ENCODE results near the gene TRUB2.
"Not testable (repeated sequence)": the region's sequence is repeated elsewhere in the genome, so short reads cannot be mapped to it uniquely, and the experiment has no call there.

The TRUB2 gene

DNA sequence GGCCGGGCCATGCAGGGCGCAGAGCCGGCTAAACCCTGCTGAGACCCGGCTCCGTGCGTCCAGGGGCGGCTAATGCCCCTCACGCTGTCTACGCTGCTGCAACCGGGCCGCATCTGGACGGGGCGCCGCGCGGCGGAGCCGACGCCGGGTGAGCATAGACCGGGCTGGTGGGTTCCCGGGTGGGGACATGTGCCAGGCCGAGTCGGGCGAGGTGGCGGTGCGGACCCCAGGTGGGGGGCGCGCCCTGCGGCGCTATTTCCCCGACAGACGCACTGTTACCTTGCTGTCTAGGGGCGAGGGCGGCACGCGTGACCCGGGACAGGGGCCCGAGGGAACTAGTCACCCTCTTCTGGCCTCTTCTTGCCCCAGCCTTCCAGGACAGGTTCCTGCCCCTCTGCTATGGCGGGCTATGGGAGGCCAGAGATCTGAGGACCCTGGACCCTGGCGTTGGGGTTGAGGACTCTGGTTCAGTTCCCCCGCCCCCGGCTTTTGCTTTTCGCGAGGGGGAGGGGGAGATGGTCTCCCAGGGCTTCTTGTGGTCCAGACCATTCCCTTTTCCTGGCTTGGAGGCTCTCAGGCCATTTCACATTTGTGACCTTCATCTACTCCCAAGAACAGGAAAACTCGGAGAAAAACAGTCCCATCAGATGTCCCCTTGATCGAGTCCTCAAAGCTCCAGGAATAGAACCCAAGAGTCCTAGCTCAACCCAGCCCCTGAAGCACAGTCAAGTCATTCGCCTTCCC lies 18.6 kb upstream of the TRUB2 start:
- DNase-seq (ENCODE audit: low read depth), result no peak

DNA sequence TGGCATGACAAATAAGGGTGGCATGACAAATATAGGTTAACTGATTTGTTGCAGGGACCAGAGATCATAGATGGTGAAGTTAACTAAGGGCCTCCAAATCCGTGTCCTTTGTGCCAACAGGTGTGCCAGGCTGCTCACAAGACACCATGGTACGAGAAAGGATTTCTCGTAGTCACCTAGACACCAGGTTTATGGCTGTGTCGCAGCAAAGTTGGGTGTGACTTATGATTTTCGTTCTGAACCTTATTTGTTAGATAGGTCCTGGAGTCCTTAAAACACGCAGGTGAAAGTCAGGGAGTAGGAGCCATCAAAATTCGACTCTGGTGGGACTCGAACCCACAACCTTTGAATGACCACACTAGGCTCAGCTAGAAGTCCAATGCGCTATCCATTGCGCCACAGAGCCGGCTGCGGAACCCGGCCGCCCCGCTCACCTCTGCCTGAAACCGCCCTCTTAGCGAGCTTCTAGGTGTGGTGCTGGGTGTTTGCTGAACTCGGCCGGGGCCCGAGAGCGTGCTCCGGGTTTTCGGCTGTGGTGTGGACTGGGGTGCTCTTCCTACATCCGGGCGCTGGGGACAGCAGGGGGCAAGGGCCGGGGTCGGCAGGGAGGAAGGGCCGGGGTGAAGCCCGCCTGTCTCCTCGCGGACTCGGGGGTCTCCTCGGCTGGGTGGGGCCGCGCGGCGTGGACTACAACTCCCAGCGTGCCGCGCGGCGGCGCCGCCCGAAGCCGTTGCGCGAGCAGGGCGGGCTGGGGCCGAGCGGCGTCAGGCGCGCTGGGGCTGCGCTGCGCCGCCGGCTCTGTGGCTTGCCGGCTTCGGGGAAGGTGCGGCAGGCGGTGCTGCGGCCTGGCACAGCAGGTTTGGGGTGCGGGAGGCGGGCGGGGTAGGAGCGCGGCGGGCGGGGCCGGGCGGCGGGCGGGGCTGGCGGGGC lies 17.8 kb upstream of the TRUB2 start, which contains the start of gene SLC27A4:
TSS of gene SLC27A4 (plus strand) at position 767 of the 930 bp plus-strand sequence. CDS start 2,606 bp downstream, outside the sequence.
- peak; percentile 68 for DNase-seq (ENCODE audit: low read depth)

DNA sequence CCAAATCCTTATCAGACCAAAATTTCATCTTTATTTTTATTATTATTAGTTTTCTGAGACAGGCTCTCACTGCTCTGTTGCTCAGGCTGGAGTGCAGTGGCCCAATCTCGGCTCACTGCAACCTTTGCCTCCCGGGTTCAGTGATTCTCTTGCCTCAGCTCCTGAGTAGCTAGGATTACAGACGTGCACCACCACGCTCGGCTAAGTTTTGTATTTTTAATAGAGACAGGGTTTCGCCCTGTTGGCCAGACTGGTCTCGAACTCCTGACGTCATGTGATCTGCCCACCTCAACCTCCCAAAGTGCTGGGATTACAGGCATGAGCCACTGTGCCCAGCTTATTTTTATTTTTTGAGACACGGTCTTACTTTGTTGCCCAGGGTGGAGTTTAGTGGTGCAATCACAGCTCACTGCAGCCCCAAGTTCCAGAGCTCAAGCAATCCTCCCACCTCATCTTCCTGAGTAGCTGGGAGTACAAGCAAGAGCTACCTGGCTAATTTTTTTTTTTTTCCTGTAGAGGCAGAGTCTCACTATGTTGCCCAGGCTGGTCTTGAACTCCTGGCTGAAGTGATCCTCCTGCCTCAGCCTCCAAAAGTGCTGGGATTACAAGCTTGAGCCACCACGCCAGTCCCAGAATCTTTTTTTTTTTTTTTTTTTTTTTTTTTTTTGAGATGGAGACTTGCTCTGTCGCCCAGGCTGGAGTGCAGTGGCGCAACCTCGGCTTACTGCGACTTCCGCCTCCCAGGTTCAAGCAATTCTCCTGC lies 16.8 kb upstream of the TRUB2 start:
- DNase-seq (ENCODE audit: low read depth), result not testable (repeated sequence)

DNA sequence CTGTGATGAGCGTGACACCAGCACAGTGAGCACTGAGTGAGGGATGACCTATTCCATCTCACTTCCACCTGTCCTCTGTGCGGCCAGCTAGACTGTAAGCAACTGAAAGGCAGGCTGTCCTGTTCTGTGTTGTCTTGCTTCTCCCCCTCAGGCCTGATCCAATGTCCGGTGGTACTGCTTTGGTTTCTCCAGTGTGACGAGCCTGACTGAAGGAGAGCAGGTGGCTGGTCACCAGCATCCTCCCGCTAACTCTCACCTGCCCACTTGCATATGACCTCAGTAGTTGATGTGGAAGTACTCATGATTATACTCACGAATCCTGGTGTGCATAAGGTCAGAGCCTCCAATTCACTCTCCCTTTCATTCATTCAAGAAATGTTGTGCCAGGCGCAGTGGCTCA lies 15.7 kb upstream of the TRUB2 start:
- DNase-seq (ENCODE audit: low read depth), result no peak

DNA sequence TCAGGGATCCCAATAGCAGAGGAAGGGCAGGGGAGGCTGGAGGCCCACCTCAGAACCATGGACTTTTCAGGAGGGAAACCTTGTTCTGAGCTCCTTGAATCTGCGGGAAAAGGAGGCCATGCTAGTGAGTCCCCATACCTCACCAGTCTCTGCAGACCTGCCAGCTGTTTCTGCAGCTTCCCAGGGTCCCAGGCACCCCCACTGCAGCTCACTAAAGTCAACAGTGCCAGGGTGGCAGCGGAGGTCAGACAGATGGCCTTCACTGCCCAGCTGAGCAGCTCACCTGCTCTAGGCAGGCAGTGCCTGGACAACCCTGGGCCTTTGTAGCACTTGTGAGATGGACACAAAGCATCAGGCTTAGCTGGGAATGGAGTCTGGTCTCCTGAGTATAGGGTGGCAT lies 13.7 kb upstream of the TRUB2 start:
- DNase-seq (ENCODE audit: low read depth), result no peak

DNA sequence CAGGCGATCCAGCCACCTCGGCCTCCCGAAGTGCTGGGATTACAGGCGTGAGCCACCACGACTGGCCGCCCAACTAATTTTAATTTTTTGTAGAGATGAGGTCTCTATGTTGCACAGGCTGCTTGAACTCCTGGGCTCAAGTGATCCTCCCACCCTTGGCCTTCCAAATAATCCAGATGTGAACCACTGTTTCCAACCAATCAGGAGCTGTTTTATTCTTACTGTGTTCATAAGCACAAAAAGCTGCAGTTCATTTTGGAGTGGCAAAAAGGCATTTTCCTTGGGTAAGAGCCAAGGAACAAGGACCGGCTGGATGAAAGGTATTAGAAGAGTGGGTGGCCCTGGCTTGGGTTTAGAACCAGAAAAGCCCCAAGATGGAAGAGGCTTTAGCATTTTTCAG lies 12.9 kb upstream of the TRUB2 start:
- no peak for DNase-seq (ENCODE audit: low read depth)

DNA sequence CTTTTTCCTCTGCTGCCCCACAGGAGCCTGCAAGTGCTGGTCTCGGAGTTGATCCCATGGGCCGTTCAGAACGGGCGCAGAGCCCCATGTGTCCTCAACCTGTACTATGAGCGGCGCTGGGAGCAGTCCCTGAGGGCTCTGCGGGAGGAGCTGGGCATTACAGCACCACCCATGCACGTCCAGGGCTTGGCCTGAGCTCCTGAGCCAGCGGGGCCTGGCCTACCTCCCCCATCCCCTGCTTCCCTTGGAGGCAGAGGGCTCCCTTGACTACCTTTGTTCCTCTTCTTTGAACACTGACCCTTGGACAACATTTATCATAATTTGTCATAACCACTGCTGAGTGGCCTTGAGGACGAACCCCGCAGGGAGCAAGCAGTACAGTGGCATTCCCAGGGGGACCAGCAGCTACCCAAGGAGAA lies 11.2 kb upstream of the TRUB2 start:
- DNase-seq (ENCODE audit: low read depth), result no peak

DNA sequence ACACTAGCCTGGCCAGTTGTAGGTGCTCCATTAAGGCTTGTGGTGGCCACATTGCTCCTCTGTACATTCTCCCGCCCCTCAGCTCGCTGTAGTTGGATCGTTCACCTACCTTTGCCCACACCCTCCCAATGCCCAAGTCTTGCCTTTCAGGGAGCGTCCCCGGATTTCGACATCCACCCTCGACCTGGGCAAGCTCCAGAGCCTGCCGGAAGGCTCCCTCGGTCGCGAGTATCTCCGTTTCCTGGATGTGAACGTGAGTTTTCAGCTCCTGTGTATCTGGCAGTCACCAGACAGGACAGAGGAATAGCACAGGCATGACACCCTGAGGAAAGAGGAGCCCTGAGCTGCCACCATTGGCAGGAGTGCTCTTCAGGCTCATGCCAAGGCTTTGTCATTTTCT lies 3.4 kb upstream of the TRUB2 start:
- no peak for DNase-seq (ENCODE audit: low read depth)

DNA sequence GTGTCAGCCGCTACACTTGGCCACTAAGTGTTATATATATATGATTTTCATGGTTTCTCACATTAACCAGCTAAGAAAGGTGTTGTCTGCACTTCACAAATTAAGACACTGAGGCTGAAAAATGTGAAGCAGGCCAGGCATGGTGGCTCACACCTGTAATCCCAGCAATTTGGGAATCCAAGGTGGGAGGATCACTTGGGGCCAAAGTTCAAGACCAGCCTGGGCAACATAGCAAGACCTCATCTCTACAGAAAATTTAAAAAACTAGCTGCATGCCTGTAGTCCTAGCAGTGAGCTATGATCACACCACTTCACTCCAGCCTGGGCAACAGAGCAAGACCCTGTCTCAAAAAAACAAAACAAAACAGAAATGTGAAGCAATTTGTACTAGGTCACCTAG lies 2.2 kb upstream of the TRUB2 start:
- DNase-seq (ENCODE audit: low read depth), result no peak

DNA sequence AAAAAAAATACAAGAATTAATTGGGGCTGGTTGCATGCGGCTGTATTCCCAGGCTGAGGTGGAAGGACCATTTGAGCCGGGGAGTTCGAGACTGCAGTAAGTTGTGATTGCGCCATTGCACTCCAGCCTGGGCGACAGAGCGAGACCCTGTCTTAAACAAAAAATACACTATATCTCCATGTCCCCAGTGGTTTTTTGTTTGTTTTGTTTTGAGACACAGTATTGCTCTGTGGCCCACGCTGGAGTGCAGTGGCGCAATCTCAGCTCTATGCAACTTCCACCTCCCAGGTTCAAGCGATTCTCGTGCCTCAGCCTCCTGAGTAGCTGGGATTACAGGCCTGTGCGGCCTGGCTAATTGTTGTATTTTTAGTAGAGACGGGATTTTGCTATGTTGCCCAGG lies 1.5 kb upstream of the TRUB2 start:
- DNase-seq (ENCODE audit: low read depth), result no peak

DNA sequence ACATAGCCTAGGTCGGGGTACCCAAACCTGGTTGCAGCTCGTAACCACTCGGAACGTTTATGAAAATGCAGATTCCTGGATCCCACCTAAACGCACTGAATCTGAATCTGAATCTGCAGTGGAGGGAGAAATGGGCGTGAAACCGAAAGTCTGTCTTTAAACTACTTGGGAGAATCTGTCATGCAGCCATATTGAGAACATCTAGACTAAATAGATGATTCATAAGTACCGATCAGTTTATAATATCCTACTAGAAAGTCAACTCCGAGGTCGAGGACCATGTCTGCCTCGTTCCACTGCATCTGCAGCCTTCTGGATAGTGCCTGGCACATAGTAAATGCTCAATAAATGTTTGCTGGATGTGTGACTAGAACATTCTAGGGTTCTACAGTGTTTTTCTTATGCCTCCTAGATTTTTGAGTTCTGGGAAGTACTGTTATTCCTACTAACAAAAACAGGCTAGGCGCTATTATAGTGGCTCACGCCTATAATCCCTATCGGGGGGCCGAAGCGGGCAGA lies 1.0 kb upstream of the TRUB2 start:
- DNase-seq (ENCODE audit: low read depth), result no peak

DNA sequence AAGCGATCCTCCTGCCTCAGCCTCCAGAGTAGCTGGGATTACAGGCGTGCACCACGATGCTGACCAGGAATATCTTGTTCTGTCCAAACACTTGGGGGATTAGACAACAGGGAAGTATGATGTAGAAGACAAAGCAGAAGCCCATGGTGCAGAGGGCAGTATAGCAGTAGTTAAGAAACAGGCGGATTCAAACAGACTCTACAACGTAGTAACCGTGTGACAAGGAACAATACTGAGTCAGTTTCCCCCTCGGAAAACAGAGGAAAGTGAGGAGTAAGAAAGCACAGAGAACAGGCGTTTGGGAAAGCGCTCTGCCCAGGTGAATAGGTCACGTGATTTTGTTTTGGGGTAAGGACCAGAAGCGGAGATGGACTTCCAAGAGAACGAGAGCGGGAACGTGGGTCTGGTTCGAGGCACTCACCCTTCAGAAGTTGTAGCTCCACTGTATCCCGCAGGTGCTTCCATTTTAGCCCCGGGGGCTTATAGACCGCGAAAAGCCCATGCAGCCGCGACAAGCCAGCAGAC lies 306 bp downstream of the TRUB2 start:
- DNase-seq (ENCODE audit: low read depth), result no peak

DNA sequence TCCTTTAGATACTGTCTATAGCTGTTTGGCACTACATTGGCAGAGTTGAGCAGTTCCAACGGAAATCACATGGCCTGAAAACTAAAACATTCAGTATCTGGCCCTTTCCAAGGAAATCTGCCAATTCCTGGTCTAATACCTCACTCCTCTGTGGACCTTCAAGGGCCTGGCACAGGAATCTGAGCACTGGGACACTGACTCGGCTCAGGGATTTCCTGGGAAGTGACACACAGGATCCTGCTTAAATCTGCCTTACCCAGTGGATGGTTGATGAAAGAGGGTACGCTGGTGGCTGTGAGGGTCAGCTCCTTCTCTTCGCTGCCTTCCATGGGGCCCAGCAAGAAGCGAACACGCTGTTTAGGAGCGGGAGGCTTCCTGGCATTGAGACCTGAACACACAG lies 904 bp downstream of the TRUB2 start:
- DNase-seq (ENCODE audit: low read depth), result no peak

DNA sequence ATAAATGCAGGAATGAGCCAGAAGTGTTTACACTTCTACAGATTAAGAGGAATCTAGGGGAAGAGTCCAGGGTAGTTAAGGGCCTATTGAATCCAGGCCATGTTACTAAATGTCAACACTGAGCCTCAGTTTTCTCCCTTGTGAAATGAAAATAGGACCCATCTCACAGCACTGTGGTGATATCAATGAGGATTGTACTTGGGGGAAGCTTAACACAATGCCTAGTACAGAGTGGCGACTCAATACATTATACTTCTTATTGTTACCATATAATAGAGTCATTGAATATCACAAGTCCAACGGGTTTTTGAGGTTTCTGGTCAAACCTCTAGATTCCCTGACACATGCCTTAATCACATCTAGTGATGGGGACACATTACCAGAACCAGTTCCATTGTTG lies 4.6 kb downstream of the TRUB2 start:
- DNase-seq (ENCODE audit: low read depth), result no peak

DNA sequence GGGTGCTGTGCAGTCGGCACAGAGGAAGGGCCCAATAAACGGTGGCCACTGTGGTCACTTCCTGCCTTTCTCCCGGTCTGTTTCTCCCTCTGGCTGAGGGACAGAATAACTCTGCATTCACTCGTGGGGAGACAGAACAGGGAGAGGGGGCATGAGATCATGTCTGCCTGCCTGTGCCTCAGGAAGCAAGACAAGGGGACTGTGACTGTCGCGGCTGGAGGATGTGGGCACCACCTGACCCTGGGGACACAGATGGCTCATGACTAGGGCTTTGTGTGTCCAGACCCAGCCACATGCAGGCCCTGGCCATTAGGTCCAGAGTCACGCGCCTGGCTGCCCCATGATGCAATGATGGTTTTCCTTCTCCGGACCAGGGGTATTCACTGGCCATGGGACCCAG lies 5.8 kb downstream of the TRUB2 start:
- DNase-seq (ENCODE audit: low read depth), result no peak

DNA sequence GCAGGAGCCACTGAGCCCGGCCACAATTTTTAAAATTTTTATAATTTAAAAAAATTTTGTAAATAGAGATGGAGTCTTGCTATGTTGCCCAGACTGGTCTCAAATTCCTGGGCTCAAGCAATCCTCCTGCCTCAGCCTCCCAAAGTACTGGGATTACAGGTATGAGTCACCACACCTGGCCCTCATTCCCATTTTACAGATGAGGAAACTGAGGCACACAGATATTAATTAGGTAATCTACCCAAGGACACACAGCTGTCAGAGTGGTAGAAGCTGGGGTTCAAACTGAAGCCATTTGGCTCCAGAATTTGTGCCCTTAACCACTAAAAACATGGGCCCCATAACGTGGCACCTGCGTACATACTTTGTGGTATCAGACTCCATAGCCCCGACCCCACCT lies 7.5 kb downstream of the TRUB2 start:
- no peak for DNase-seq (ENCODE audit: low read depth)

DNA sequence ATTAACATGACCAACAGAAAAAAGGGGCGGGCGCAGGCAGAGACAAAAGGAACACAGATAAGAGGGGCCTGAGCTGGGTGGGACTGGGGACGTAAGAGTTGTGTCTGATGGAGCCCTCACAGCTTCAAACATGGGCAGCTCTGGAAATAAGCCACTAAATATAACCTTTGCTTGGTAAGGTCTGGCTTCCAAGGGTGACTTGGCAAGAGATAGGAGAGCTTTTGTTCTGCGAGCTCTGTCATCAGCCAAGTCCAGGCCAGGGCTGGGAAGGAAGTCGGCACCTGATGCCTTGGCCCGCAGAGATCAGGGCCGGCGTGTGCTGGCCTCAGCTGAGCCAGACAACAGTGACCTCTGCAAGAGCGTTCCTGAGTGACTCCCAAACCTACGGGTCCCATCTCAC lies 11.8 kb downstream of the TRUB2 start:
- no peak for DNase-seq (ENCODE audit: low read depth)

DNA sequence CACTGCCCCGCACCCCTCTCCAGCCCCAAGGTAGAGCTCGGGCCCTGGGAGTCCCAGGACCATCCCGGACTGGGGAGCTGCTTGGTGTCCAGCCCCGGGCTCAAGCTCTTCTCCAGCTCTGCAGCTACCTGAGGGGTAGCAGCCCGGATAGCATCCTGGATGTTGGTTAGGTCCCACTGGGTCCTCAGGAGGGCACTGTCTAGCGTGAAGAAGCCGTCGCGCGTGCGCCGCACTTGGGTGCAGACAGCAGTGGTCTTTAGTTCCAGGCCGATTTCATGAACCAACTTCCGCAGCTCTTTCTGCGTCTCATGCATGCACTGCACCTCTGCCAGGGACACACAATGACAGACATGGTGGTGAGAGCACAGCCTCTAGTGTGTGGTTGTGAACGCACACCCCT lies 12.7 kb downstream of the TRUB2 start:
- DNase-seq (ENCODE audit: low read depth), result no peak

DNA sequence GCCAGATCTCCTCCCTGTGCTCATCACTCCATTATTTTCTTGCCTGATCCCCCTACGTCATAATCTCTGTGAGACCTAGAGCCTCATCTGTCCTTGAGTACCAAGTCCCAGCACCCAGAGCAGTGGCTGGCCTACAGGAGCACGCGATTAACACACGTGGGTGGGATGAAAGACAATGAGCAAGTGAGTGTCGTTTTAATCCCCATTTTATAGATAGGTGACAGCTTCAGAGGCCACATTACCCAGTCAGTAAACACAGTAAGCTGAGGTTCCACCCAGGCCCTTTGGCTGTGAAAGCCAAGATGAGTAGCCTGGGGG lies 17.3 kb downstream of the TRUB2 start:
- DNase-seq (ENCODE audit: low read depth), result no peak

DNA sequence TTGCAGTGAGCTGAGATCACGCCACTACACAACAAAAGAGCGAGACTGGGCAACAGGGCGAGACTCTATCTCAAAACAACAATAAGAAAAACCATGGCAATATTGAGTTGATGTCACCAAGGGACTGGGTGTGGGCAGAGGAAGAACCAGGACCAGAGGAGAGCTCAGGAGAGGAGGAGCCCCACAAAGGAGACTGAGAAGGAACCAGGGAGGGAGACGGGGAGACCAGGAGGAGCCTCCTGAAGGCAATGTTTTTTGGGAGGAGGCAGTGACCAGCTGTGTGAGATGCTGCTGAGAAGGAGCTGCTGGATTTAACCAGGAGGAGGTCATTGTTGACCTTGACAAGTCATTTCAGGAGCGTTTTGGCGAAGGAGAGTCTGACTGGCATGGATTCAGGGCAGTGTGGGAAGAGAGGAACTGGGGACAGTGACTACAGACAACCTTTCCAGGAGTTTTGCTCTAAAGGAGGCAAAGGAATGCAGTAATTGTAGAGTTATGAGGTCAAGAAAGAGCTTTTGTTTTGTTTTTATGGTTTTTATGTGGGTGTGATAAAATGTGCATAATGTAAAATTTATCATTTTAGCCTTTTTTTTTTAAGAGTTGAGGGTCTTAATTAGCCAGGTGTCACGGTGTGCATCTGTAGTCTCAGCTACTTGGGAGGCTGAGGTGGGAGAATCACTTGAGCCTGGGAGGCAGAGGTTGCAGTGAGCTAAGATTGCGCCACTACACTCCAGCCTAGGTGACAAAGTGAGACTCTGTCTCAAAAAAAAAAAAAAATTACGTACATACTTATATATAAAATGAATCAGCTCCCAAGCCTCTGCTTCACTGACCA lies 17.9 kb downstream of the TRUB2 start:
- no peak for DNase-seq (ENCODE audit: low read depth)
